Mesenchymal stem cell (in vitro differentiated cells and primary cell): Measurements from ENCODE around the gene PCNX4.
"Not testable (repeated sequence)": the region's sequence is repeated elsewhere in the genome, so short reads cannot be mapped to it uniquely, and the experiment has no call there.

Experiments
- DNase-seq: peaks from one replicate; pipeline ENCODE4 v3.0.0-alpha.2; 2013
- H2AFZ ChIP-seq: one replicate; pipeline ENCODE4 v1.6.1; 2013; ENCODE audit warnings: low read depth, mild to moderate bottlenecking, control low read depth, inconsistent platforms, low read length, moderate library complexity
- H2AK5ac ChIP-seq: 2 replicates; pipeline ENCODE4 v1.6.1; 2013; ENCODE audit warnings: low read length, moderate library complexity, mild to moderate bottlenecking, inconsistent platforms; ENCODE audit not compliant: severe bottlenecking
- H2BK120ac ChIP-seq: one replicate; pipeline ENCODE4 v1.6.1; 2013; ENCODE audit warnings: low read depth, mild to moderate bottlenecking, inconsistent platforms, low read length, moderate library complexity
- H2BK12ac ChIP-seq, 2 experiments: one replicate each; pipeline ENCODE4 v1.6.1; 2013; ENCODE audit warnings: inconsistent platforms in 2 of 2, low read length in 2 of 2, mild to moderate bottlenecking in 2 of 2, moderate library complexity in 2 of 2, control low read depth in 1 of 2
- H2BK15ac ChIP-seq: one replicate; pipeline ENCODE4 v1.6.1; 2013; ENCODE audit warnings: mild to moderate bottlenecking, low read depth, inconsistent platforms; ENCODE audit not compliant: poor library complexity, severe bottlenecking
- H2BK5ac ChIP-seq: 2 replicates; pipeline ENCODE4 v1.6.1; 2013; ENCODE audit warnings: low read depth, mild to moderate bottlenecking, low read length, control low read depth, inconsistent platforms; ENCODE audit not compliant: poor library complexity, severe bottlenecking
- H3K14ac ChIP-seq, 2 experiments: one replicate each; pipeline ENCODE4 v1.6.1; 2013; ENCODE audit warnings: inconsistent platforms in 2 of 2, low read length in 2 of 2, control low read depth in 1 of 2, mild to moderate bottlenecking in 1 of 2, moderate library complexity in 1 of 2
- H3K18ac ChIP-seq, 2 experiments: one replicate each; pipeline ENCODE4 v1.6.1; 2013; ENCODE audit warnings: inconsistent platforms in 2 of 2, low read length in 2 of 2, control low read depth in 1 of 2, low read depth in 1 of 2, mild to moderate bottlenecking in 1 of 2
- H3K23ac ChIP-seq, 2 experiments: one replicate each; pipeline ENCODE4 v1.6.1; 2013; ENCODE audit warnings: inconsistent platforms in 2 of 2, low read length in 2 of 2, mild to moderate bottlenecking in 2 of 2, moderate library complexity in 2 of 2, control low read depth in 1 of 2
- H3K27ac ChIP-seq: 2 replicates; pipeline ENCODE4 v1.5.1; 2013; ENCODE audit warnings: mild to moderate bottlenecking, moderate library complexity, low read length, control low read depth, inconsistent platforms; ENCODE audit not compliant: poor library complexity, severe bottlenecking
- H3K27me3 ChIP-seq, 2 experiments: 2 replicates each; pipeline versions ENCODE4 v1.6.1 to v1.7.0; 2013; ENCODE audit warnings: low read length in 2 of 2, mild to moderate bottlenecking in 2 of 2, moderate library complexity in 2 of 2, control low read depth in 1 of 2, inconsistent platforms in 1 of 2; ENCODE audit not compliant: control insufficient read depth in 1 of 2, insufficient read depth in 1 of 2
- H3K36me3 ChIP-seq, 2 experiments: 2 replicates each; pipeline versions ENCODE4 v1.6.1 to v1.7.0; 2013; ENCODE audit warnings: low read length in 2 of 2, control low read depth in 1 of 2, inconsistent platforms in 1 of 2, low read depth in 1 of 2, mild to moderate bottlenecking in 1 of 2; ENCODE audit not compliant: insufficient read depth in 2 of 2, control insufficient read depth in 1 of 2
- H3K4ac ChIP-seq, 2 experiments: one replicate each; pipeline ENCODE4 v1.6.1; 2013; ENCODE audit warnings: inconsistent platforms in 2 of 2, low read length in 2 of 2, mild to moderate bottlenecking in 2 of 2, moderate library complexity in 2 of 2, control low read depth in 1 of 2, low read depth in 1 of 2
- H3K4me1 ChIP-seq: 2 replicates; pipeline ENCODE4 v1.6.1; 2013; ENCODE audit warnings: low read depth, low read length, control low read depth; ENCODE audit not compliant: control insufficient read depth, insufficient read depth
- H3K4me2 ChIP-seq: 2 replicates; pipeline ENCODE4 v1.6.1; 2013; ENCODE audit warnings: low read length, mild to moderate bottlenecking, inconsistent platforms; ENCODE audit not compliant: poor library complexity, severe bottlenecking
- H3K4me3 ChIP-seq, 2 experiments: 2 replicates each; pipeline versions ENCODE4 v1.5.1 to v1.7.0; 2013; ENCODE audit warnings: low read length in 2 of 2, mild to moderate bottlenecking in 2 of 2, control low read depth in 1 of 2, low read depth in 1 of 2; ENCODE audit not compliant: insufficient read depth in 1 of 2
- H3K79me1 ChIP-seq: replicated peaks from 2 replicates; pipeline ENCODE4 v1.6.1; 2013; ENCODE audit warnings: mild to moderate bottlenecking, control low read depth, low read length, inconsistent platforms; ENCODE audit not compliant: poor library complexity, severe bottlenecking
- H3K9ac ChIP-seq: 2 replicates; pipeline ENCODE4 v1.7.0; 2013; ENCODE audit warnings: mild to moderate bottlenecking, low read length, moderate library complexity
- H3K9me3 ChIP-seq: 2 replicates; pipeline ENCODE4 v1.7.0; 2013; ENCODE audit warnings: mild to moderate bottlenecking, low read length; ENCODE audit not compliant: control insufficient read depth
- H4K8ac ChIP-seq: one replicate; pipeline ENCODE4 v1.6.1; 2013; ENCODE audit warnings: inconsistent platforms, mild to moderate bottlenecking, low read length, moderate library complexity
- H4K91ac ChIP-seq: one replicate; pipeline ENCODE4 v1.6.1; 2013; ENCODE audit warnings: mild to moderate bottlenecking, low read length, inconsistent platforms
- WGBS: methylation state at CpG from one replicate; pipeline ENCODE4 v1.1.7; 2013; ENCODE audit warnings: mixed read lengths; 5-methylcytosine and 5-hydroxymethylcytosine counted together

The PCNX4 gene

GRCh38 chr14:60099855-60100254 is 8.1 kb downstream of the PCNX4 start:
- not testable (repeated sequence) for H2BK5ac ChIP-seq, H2AFZ ChIP-seq, H2BK12ac ChIP-seq, H3K4me3 ChIP-seq, H3K18ac ChIP-seq, H4K8ac ChIP-seq, H3K27ac ChIP-seq, DNase-seq, H2BK120ac ChIP-seq, H3K23ac ChIP-seq, H3K4ac ChIP-seq, H2AK5ac ChIP-seq, H3K4me1 ChIP-seq, H3K27me3 ChIP-seq, H3K14ac ChIP-seq, H4K91ac ChIP-seq, H2BK15ac ChIP-seq, H3K79me1 ChIP-seq, H3K9ac ChIP-seq, H3K9me3 ChIP-seq, H3K4me2 ChIP-seq
- WGBS, result 96% methylated on average over 6 of the region's 7 CpGs
- H3K36me3 ChIP-seq, result peaks cover 4 to 18% of the 10 kb centered on the region in 2 experiments

GRCh38 chr14:60101786-60102185 is 10.1 kb downstream of the PCNX4 start:
- Histone ChIP-seq H3K27me3 (no peaks in the 10 kb centered on the region), H3K4ac (no peak overlapping the region), H4K91ac (no peak overlapping the region), H3K79me1 (no peaks in the 10 kb centered on the region), H3K4me3 (peak overlapping the region in 1 of 2 experiments; percentile 2), H2AFZ (no peak overlapping the region), H2BK5ac (no peak overlapping the region), H3K14ac (no peak overlapping the region), H3K9ac (peak overlapping the region; percentile 65), H3K9me3 (no peaks in the 10 kb centered on the region), H3K23ac (no peak overlapping the region), H2BK12ac (no peak overlapping the region), H2BK120ac (no peak overlapping the region), H4K8ac (no peak overlapping the region), H2AK5ac (no peak overlapping the region), H3K36me3 (peaks cover 4 to 18% of the 10 kb centered on the region in 2 experiments), H3K18ac (no peak overlapping the region), H3K4me1 (peaks cover 4% of the 10 kb centered on the region), H2BK15ac (no peak overlapping the region), H3K4me2 (no peak overlapping the region), H3K27ac (no peak overlapping the region)
- WGBS, result no CpG with 5 or more reads among the region's 1 CpG
- peak; percentile 39 for DNase-seq

- Histone ChIP-seq H3K4ac (no peak overlapping the region), H3K27ac (no peak overlapping the region), H2AFZ (no peak overlapping the region), H3K18ac (no peak overlapping the region), H3K23ac (no peak overlapping the region), H2BK15ac (no peak overlapping the region), H2AK5ac (no peak overlapping the region), H3K4me3 (peak overlapping the region in 1 of 2 experiments; percentile 2), H3K36me3 (peaks cover 4 to 14% of the 10 kb centered on the region in 2 experiments), H3K9ac (peak overlapping the region; percentile 65), H3K4me2 (no peak overlapping the region), H3K79me1 (no peaks in the 10 kb centered on the region), H2BK5ac (no peak overlapping the region), H2BK120ac (no peak overlapping the region), H3K9me3 (no peaks in the 10 kb centered on the region), H2BK12ac (no peak overlapping the region), H3K27me3 (no peaks in the 10 kb centered on the region), H4K91ac (no peak overlapping the region), H3K4me1 (peaks cover 6% of the 10 kb centered on the region), H4K8ac (no peak overlapping the region), H3K14ac (no peak overlapping the region)
- 86% methylated on average over 1 of the region's 2 CpGs for WGBS
- peak; percentile 65 for DNase-seq
These were observed 10.7 kb downstream of the PCNX4 start for GRCh38 chr14:60102389-60102788.

GRCh38 chr14:60106339-60106738 is 14.6 kb downstream of the PCNX4 start:
- Histone ChIP-seq H3K9ac (peak overlapping the region; percentile 72), H2AK5ac (no peak overlapping the region), H3K23ac (no peak overlapping the region), H3K4me2 (no peak overlapping the region), H3K4me1 (peaks cover 4% of the 10 kb centered on the region), H2AFZ (no peak overlapping the region), H2BK120ac (no peak overlapping the region), H3K36me3 (peaks cover 7 to 34% of the 10 kb centered on the region in 2 experiments), H2BK12ac (no peak overlapping the region), H3K14ac (no peak overlapping the region), H3K27me3 (no peaks in the 10 kb centered on the region), H3K18ac (no peak overlapping the region), H3K4ac (no peak overlapping the region), H2BK5ac (no peak overlapping the region), H4K8ac (no peak overlapping the region), H3K27ac (no peak overlapping the region), H3K79me1 (peaks cover 4% of the 10 kb centered on the region), H3K9me3 (no peaks in the 10 kb centered on the region), H3K4me3 (no peak overlapping the region), H2BK15ac (no peak overlapping the region), H4K91ac (no peak overlapping the region)
- WGBS, result 36% methylated on average over 2 of the region's 2 CpGs
- peak; percentile 86 for DNase-seq
